GM19463 (cell line): ENCODE data around the gene LYST.
"Not testable (repeated sequence)": the region's sequence is repeated elsewhere in the genome, so short reads cannot be mapped to it uniquely, and the experiment has no call there.

Experiments used
- ATAC-seq: cut with Tn5 transposase; IDR thresholded peaks from one replicate; pipeline ENCODE4 v1.9.1; 2021; ENCODE audit warnings: mild to moderate bottlenecking, moderate library complexity; ENCODE audit not compliant: unreplicated experiment

The LYST gene

GRCh38 chr1:235642011-235642942 is 224.4 kb downstream of the LYST start:
- ATAC-seq: peak; percentile 77

DNA sequence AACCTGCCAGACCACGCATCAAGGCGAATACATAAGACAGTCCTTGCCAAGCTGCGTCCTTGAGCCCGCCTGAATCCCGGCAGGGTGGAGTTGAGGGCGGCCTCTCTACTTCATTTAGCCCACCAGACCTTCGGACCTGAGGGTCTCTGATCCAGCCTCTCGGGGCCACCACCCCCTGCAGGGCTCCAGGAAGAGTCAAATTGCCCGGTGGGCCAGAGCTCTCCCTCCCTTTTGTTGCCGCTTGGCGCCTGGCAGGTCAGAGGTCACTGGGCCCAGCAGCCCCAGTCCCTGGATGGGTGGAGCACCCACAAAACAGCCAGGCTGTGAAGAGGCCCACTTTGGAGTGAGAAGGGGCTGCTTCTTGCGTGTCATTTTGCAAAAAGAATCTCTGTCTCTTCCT is 226.1 kb downstream of the LYST start:
- ATAC-seq: no peak

DNA sequence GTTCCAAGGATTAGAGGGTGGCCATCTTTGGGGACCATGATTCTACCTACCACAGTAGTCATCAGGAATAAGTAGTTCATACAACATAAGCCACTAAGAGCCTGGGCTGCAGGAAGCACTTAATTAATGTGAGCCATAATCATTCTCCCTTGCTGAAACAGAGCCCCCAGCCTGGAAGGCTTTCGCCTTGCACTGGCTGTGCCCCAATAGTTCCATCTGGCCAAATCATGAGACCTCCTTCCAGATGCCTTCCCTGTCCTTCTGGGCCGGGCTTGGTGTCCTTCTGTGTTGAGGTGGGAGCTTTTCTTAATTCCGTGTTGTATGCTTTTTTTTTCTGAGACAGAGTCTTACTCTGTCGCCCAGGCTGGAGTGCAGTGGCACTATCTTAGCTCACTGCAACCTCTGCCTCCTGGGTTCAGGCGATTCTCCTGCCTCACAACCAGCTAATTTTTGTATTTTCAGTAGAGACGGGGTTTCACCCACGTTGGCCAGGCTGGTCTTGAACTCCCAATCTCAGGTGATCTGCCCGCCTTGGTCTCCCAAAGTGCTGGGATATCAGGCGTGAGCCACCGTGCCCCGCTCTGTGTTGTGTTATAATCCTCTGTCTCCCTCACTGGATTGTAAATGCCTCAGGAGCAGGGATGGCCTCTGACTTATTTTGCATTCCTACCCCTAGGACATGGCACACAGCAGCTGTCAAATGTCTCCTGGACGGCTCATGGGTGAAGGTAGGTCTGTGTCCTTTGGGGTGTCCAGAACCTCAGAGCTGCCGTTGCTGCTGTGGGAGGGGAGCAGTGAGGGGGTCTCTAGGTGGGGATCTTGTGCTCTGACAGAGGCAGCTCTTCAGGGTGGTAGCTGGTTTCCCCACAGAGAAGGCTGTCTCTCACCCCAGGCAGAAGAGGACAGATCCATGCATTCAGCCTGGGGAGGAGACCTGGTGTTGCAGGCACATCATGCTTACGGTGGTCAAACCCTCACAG is 227.2 kb downstream of the LYST start:
- no peak for ATAC-seq

- not testable (repeated sequence) for ATAC-seq
Measured at GRCh38 chr1:235638612-235639011, 228.1 kb downstream of the LYST start.

GRCh38 chr1:235637756-235638534 is 228.8 kb downstream of the LYST start:
- no peak for ATAC-seq

DNA sequence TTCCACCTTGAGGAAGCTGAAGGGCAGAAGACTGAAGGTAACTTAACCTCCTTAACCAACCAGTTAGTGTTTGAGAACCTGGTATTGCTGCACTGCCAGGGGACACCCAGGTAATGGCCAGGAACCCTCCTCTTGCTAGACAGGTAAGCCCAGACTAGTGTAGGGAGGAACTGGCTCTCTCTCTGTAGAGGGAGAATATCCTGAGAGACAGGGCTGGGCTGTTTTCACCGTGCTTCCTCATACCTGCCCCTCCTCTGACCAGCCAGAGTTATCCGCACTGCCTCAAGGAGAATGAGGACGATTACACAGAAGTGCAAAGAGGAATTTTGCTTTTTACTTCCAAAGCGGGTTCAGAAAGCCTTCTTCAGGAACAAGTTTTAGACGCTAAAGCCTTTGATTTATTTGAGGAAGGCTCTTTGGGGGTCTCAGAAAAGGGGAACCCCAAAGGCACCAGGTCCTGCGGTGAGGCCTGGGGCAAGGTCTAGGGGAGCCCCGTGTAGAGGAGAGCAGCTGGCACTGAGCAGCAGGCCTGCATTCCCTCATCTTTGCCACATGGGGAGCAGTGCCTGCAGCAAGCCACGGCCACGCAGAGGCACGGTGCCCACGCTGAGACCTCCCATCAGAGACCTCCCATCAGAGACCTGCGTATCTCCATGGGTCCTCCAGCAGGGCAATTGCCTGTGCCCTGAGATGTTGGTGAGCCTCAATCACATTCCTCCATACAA is 230.6 kb downstream of the LYST start:
- ATAC-seq: no peak

DNA sequence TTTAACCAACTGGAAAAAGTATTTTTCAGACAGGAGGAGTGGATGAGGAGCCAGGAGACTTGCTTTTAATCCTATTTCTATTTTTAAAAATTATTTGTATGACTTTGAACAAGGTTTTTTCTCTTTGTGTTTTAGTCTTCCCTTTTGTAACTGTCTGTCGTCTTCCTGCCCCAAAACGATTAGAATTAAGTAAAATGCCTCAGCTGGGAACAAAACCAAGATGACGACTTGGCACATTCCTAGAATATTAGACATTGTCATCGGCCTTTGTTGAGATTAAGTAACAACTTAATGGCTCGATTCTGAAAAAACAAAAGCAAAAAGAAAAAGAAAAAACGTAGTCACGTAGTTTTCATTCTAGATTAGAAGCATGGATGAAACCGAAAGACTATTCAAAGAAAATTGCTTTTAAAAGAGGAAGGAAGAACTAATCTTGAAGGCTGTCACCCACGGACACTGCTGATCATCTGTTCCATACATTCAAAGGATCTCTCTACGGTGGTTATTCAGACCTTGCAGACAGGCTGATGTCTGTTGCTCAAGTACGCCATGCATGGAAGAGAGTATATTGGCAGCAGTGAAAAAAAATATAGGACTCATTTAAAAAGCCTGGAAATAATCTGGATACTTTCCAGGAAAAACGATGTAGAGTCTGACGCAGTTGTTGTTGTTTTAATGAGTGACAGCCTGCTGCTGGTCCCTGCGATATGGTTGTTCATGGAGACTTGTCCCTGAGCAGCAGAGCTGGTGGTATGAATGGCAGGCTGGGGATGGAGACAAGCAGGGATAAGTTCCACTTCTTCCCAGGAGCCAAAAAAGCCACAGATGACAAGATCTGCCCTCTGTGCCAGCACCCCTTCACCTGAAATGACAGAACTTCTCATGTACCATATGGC is 234.0 kb downstream of the LYST start:
- ATAC-seq: peak; percentile 88

DNA sequence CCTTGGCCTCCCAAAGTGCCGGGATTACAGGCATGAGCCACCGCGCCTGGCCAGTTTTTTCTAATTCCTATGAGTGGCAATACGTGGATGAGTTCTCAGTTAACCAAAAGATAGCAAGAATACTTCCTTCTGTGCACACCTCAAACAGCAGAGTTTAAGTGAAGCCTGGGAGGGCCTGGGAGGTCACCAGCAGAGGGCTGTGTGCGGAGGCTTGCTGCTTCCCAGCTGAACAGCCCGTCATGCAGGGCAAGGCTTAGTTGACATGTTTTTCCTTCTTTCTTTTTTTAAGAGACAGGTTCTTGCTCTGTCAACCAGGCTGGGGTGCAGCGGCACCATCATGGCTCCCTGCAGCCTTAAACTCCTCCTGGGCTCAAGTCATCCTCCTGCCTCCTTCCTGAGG is 234.9 kb downstream of the LYST start:
- ATAC-seq: no peak

- no peak for ATAC-seq
Measured at GRCh38 chr1:235628316-235629005, 238.2 kb downstream of the LYST start.

DNA sequence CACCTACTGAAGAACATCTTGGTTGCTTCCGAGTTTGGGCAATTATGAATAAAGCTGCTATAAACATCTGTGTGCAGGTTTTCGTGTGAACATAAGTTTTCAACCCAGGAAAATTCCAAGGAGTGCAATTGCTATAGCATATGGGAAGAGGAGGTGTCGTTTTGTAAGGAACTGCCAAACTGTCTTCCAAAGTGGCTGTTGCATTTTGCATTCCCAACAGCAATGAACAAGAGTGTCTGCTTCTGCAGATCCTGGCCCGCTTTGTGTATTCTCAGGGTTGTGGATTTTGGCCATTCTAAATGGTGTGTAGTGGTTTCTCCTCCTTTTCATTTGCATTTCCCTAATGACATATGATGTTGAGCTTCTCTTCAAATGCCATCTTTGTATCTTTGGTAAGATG is 240.9 kb downstream of the LYST start:
- ATAC-seq: no peak

DNA sequence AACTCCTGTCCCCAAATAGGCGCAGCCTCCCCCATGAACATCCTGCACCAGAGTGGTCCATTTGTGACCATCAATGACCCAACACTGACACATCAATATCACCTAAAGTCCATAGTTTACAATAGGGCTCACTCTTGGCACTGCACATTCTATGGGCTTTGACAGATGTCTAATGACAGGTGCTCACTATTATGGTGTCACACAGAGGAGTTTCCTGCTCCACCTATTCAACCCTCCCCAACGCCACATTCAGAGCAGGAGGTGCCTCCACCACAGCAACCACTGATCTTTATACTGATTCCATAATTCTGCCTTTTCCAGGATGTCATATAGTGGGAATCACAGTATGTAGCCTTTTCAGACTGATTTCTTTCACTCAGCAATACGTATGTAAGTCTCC is 241.4 kb downstream of the LYST start:
- no peak for ATAC-seq

DNA sequence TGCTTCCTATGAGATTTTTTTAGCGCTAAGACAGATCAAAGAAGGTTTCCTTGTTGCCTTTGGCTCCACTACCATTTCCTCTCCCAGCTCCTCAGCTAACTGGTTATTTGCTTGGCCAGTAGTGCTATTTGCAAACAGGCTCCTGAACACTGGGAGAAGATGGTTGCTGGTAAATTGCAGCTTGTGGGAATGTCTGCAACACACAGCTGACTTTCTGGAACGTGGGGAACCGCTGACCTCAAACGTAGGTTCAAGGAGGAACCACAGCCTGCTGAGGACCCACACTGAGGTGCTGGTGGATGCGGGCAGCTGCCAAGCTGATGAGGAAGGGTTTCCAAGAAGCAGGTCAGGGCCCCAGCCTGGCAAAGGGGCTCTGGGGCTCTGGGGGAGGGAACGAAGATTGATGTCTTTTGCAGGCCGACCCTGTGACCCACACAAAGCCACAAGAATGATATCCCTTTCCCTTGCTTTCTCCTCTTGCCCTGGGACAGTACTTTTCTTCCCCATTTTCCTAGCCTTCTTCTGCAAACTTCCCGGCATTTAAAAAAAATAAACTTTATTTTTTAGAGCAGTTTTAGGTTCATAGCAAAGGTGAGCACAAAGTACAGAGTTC is 241.9 kb downstream of the LYST start:
- ATAC-seq: no peak

DNA sequence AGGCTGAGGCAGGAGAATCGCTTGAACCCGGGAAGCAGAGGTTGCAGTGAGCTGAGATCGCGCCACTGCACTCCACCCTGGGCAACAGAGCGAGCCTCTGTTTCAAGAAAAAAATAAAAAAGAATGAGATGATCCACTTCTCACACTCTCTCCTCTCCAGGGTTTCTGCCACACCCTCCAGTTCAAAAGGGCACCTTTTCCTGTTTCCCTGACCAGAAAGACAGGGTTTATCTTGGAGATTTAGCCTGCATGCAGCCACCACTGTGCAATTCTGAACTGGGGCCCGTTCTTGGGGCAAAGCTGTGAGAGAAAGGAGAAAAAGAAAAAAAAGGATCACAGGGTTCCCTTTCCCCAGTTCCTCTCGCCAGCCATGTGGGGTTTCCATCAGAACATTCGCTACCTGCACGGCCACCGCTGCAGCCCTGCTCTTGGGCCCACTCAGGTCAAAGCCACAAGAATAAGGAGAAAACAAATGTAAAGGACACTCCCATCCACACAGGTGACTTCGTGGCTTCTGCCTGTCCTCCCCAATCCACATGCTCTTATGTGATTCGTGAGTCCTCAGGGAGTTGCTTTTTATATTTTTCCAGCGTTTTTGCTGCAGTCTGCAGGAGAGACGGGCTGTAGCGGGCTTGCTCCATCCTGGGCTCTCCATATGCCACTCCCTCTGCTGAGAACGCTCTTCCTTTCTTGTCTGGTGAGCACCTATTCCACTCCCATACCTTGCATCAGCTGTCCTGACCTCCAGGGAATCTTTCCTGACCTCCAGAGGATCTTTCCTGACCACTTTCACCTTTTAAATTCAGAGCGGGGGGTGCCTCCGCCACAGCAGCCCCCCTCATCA is 243.5 kb downstream of the LYST start:
- no peak for ATAC-seq

DNA sequence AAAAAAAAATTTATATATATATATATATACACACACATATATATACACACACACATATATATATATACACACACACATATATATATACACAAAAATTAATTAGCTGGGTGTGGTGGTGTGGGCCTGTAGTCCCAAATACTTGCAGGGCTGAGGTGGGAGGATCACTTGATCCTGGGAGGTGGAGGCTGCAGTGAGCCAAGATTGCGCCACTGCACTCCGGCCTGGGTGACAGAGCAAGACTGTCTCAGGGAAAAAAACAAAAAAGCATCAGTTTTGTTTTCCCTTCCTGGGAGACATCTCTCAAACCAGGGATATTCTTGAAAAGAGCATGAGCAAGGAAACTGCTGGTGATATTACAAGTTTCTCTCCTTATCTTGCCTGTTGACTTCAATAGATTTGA is 247.6 kb downstream of the LYST start:
- not testable (repeated sequence) for ATAC-seq

DNA sequence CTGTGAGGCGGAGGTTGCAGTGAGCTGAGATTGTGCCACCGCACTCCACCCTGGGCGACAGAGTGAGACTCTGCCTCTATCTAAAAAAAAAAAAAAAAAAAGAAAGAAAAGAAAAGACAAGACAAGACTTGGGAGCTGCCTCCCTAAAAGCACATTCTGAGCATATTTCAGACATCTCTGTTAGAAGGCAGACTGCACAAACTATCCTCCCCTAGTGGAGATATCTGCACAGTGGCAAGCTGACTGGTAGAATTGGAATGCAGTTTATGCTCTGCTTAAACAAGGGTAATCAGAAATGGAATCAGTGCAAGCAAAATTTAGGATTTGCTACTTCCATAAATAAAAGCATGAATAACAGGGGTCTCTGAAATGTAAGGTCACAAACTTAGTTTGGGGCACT is 248.9 kb downstream of the LYST start:
- no peak for ATAC-seq

- no peak for ATAC-seq
Measured at GRCh38 chr1:235617140-235617539, 249.6 kb downstream of the LYST start.

DNA sequence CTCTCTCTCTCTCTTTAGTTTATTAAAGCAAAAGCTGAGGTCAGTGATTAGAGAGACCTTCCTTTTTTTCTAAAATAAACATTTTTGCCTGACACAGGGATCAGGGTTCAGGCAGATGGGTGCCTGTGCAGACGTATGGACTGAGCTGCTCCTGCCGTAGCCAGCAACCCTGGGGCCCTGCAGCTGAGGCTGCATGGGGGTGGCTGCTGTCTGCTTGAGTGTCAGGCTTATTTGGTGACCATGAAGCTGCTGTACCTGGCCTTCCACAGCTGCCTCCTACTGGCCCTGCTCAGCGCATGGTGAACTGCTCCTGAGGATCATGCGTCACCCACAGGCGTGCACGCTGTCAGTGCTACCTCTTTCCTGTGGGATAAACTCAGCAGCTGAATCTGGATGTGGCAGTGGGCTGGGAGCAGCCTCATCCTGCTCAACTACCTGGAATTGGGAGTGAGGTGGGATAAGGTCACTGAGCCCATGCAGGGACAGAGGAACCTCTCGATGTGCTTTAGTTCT is 252.2 kb downstream of the LYST start:
- no peak for ATAC-seq
